B cell (primary cell): ENCODE results near the gene PITPNM1. TPM values are rescaled to one million over a fixed set of nuclear protein-coding genes. Genes with fewer than 3 reads are reported as not detected.
A peak's percentile ranks its signal among the peaks of the same experiment; 100 is the strongest.

ENCODE experiments used
- ATAC-seq: fragments of 200-7000 bp; cut with Tn5 transposase; one replicate; pipeline ENCODE4 v1.10.0; 2021; ENCODE audit warnings: low read depth, mild to moderate bottlenecking, moderate number of reproducible peaks, moderate library complexity
- CTCF ChIA-PET: fragments of 350-600 bp; sonication (Branson Sonifier 250); formaldehyde crosslinking; loops from one replicate; lab custom pipeline; 2021; ENCODE audit warnings: antibody characterized with exemption, inconsistent platforms; lab: Charles Lee
- POLR2A ChIA-PET: fragments of 350-600 bp; sonication (Branson Sonifier 250); formaldehyde crosslinking; loops from one replicate; lab custom pipeline; 2021; ENCODE audit warnings: antibody characterized with exemption; lab: Charles Lee
- DNase-seq: peaks from one replicate; pipeline ENCODE4 v3.0.0; 2013
- H2AFZ ChIP-seq: 2 replicates; pipeline ENCODE4 v1.6.1; 2012; ENCODE audit warnings: mild to moderate bottlenecking, low read depth, low read length; ENCODE audit not compliant: insufficient read depth, poor library complexity, severe bottlenecking
- H3K27ac ChIP-seq, 2 donors: 1 replicate in 1 of 2; 2 replicates in 1 of 2; pipeline ENCODE4 v1.5.1; 2012 to 2013; ENCODE audit warnings: low read length in 2 of 2, mild to moderate bottlenecking in 2 of 2, moderate library complexity in 1 of 2
- H3K27me3 ChIP-seq, 4 experiments: fragments of 200-600 bp in 1 of 4; sonication (generic) in 1 of 4; replicated peaks in 1 of 4; 1 replicate in 2 of 4; 2 replicates in 2 of 4; pipeline versions ENCODE4 v1.6.1 to v1.7.0; 2013 to 2016; ENCODE audit warnings: low read length in 3 of 4, mild to moderate bottlenecking in 2 of 4, mixed read lengths in 1 of 4, moderate library complexity in 1 of 4; ENCODE audit not compliant: insufficient read depth in 4 of 4, control insufficient read depth in 3 of 4; ENCODE audit errors: control extremely low read depth in 1 of 4
- H3K36me3 ChIP-seq, 2 experiments: replicated peaks in 1 of 2; 1 replicate in 1 of 2; 2 replicates in 1 of 2; pipeline versions ENCODE4 v1.6.1 to v1.7.1; 2013; ENCODE audit warnings: low read length in 1 of 2; ENCODE audit not compliant: insufficient read depth in 2 of 2, control insufficient read depth in 1 of 2; ENCODE audit errors: control extremely low read depth in 1 of 2, extremely low read depth in 1 of 2
- H3K4me1 ChIP-seq, 2 donors: fragments of 200-600 bp in 1 of 2; sonication (generic) in 1 of 2; 1 replicate in 1 of 2; 2 replicates in 1 of 2; pipeline versions ENCODE4 v1.5.1 to v1.6.1; 2013 to 2017; ENCODE audit warnings: low read length in 2 of 2; ENCODE audit not compliant: control insufficient read depth in 2 of 2, insufficient read depth in 2 of 2
- H3K4me2 ChIP-seq: replicated peaks from 2 replicates; pipeline ENCODE3; 2012; ENCODE audit warnings: mild to moderate bottlenecking, low read depth, low read length; ENCODE audit not compliant: poor library complexity, severe bottlenecking
- H3K4me3 ChIP-seq, 5 experiments: fragments of 200-600 bp in 1 of 5; sonication (generic) in 1 of 5; 1 replicate in 3 of 5; 2 replicates in 2 of 5; pipeline versions ENCODE4 v1.5.1 to v1.7.0; 2011 to 2016; ENCODE audit warnings: low read length in 4 of 5, mild to moderate bottlenecking in 4 of 5, low read depth in 2 of 5, control low read depth in 1 of 5, moderate library complexity in 1 of 5; ENCODE audit not compliant: insufficient read depth in 1 of 5; ENCODE audit errors: control extremely low read depth in 1 of 5, extremely low read depth in 1 of 5
- H3K79me2 ChIP-seq: fragments of 200-600 bp; sonication (generic); one replicate; pipeline ENCODE4 v1.6.0; 2016; ENCODE audit warnings: low read length; ENCODE audit not compliant: control insufficient read depth, insufficient read depth
- H3K9ac ChIP-seq: fragments of 200-600 bp; sonication (generic); 2 replicates; pipeline ENCODE4 v1.6.1; 2017; ENCODE audit warnings: mild to moderate bottlenecking, low read length, moderate library complexity
- H3K9me3 ChIP-seq, 3 donors: one replicate each; pipeline versions ENCODE4 v1.6.1 to v1.7.1; 2013; ENCODE audit warnings: low read length in 2 of 3; ENCODE audit not compliant: control insufficient read depth in 2 of 3, insufficient read depth in 1 of 3; ENCODE audit errors: control extremely low read depth in 1 of 3
- H4K20me1 ChIP-seq: 2 replicates; pipeline ENCODE4 v1.6.0; 2012; ENCODE audit warnings: mild to moderate bottlenecking, low read length; ENCODE audit not compliant: insufficient read depth, control insufficient read depth, poor library complexity, severe bottlenecking
- H3K27ac Mint-ChIP-seq: one replicate; pipeline ENCODE4 v1.8.0; 2021; ENCODE audit warnings: mixed read lengths
- H3K27me3 Mint-ChIP-seq: one replicate; pipeline ENCODE4 v1.8.0; 2021; ENCODE audit warnings: mixed read lengths
- H3K4me1 Mint-ChIP-seq: one replicate; pipeline ENCODE4 v1.8.0; 2021; ENCODE audit warnings: mixed read lengths
- H3K4me3 Mint-ChIP-seq: one replicate; pipeline ENCODE4 v1.8.0; 2021; ENCODE audit warnings: mixed read lengths
- H3K9me3 Mint-ChIP-seq: one replicate; pipeline ENCODE4 v1.8.0; 2022; ENCODE audit warnings: mixed read lengths; ENCODE audit not compliant: insufficient read depth
- EZH2 ChIP-seq: IDR thresholded peaks from 2 replicates; pipeline ENCODE4 v1.6.1; 2012; ENCODE audit warnings: borderline replicate concordance, low read depth, mild to moderate bottlenecking, moderate library complexity, low read length; ENCODE audit not compliant: insufficient read depth, poor library complexity, severe bottlenecking
- WGBS: methylation state at CpG from one replicate; pipeline ENCODE4 v1.1.5; 2013; ENCODE audit warnings: missing lambda C conversion rate; ENCODE audit not compliant: insufficient coverage; 5-methylcytosine and 5-hydroxymethylcytosine counted together
- intact Hi-C: fragments of 100-400 bp; cut with micrococcal nuclease; formaldehyde crosslinking; loops from one replicate; pipeline ENCODE4 v1.10.0; 2022
- polyA plus RNA-seq: library from polyadenylated mRNA; depleted of rRNA; stranded (reverse); fragments of >200 nt; gene quantifications from 2 replicates; pipeline ENCODE4 v1.2.3, GENCODE V29; 2012
- total RNA-seq, 2 donors: library from RNA; stranded (reverse); fragments of 120-200 nt in 1 of 2; gene quantifications; 1 replicate in 1 of 2; 2 replicates in 1 of 2; pipeline versions ENCODE4 v1.2.3 to v1.2.4, GENCODE V29; 2013 to 2022
- TF ChIP-seq, protein P1 (sequence below): fragments of 200-600 bp; IDR thresholded peaks from one replicate; pipeline ENCODE4 v1.8.0; 2022; ENCODE audit warnings: antibody characterized with exemption, mild to moderate bottlenecking

The PITPNM1 gene
- total and polyA plus RNA-seq, 2 donors (not counting 1 experiment from before 2014, with no cell fraction given): 152 to 166 TPM

DNA sequence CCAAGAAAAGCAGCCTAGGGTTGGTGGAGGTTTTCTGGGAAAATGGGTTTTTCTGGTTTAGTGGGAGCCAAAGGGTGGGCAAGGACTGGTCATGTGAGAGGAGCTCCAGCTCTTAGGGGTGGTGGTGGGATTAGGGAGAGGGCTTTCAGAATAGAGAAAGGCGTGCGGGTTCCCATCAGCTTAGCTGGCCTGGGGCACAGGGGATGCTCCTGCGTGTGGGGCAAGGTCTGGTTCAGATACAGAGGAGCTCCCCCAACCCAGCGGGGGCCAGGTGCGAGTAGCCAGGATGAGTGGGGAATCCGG is 36.8 kb downstream of the PITPNM1 start:
- peaks cover 49% of the 10 kb centered on the region for H3K79me2 ChIP-seq
- peaks cover 0 to 9% (median 0%) of the 10 kb centered on the region in 3 donors for H3K9me3 ChIP-seq
- H3K4me1 Mint-ChIP-seq: peaks cover 54% of the 10 kb centered on the region
- H2AFZ ChIP-seq: peak overlapping the region; percentile 78
- intact Hi-C loops: no loop called here
- H3K4me1 ChIP-seq: peaks cover 37 to 62% of the 10 kb centered on the region in 2 donors
- H3K27me3 Mint-ChIP-seq: no peaks in the 10 kb centered on the region
- H3K4me3 Mint-ChIP-seq: peak overlapping the region; percentile 95
- H4K20me1 ChIP-seq: peaks cover 10% of the 10 kb centered on the region
- no peaks in the 10 kb centered on the region for H3K27me3 ChIP-seq
- H3K27ac Mint-ChIP-seq: peak overlapping the region; percentile 95
- H3K4me3 ChIP-seq: peak overlapping the region; percentile 44 to 96 (median 91)
- ChIA-PET POLR2A (interaction anchor here (0.8 to 10.4 kb wide), 19 partner anchors 9 to 116 kb away, joined by 3 to 215 read pairs (median 12); partner anchors contain the start of genes AIP, CABP4, CDK2AP2 and CORO1B), CTCF (interaction anchor here (0.6 to 6.7 kb wide), 18 partner anchors 9 to 126 kb away, joined by 3 to 64 read pairs (median 5); partner anchors contain the start of genes AIP, CABP4, PITPNM1 and PPP1CA)
- H3K36me3 ChIP-seq: peaks cover 2 to 9% of the 10 kb centered on the region in 2 experiments
- peak overlapping the region; percentile 98 for H3K4me2 ChIP-seq
- 9% methylated on average over 6 of the region's 6 CpGs for WGBS
- H3K27ac ChIP-seq: peak overlapping the region; percentile 50 to 87
- DNase-seq (no peak), ATAC-seq (no peak)
- H3K9me3 Mint-ChIP-seq: no peaks in the 10 kb centered on the region
- H3K9ac ChIP-seq: peak overlapping the region; percentile 91
- TF ChIP-seq, protein P1, sequence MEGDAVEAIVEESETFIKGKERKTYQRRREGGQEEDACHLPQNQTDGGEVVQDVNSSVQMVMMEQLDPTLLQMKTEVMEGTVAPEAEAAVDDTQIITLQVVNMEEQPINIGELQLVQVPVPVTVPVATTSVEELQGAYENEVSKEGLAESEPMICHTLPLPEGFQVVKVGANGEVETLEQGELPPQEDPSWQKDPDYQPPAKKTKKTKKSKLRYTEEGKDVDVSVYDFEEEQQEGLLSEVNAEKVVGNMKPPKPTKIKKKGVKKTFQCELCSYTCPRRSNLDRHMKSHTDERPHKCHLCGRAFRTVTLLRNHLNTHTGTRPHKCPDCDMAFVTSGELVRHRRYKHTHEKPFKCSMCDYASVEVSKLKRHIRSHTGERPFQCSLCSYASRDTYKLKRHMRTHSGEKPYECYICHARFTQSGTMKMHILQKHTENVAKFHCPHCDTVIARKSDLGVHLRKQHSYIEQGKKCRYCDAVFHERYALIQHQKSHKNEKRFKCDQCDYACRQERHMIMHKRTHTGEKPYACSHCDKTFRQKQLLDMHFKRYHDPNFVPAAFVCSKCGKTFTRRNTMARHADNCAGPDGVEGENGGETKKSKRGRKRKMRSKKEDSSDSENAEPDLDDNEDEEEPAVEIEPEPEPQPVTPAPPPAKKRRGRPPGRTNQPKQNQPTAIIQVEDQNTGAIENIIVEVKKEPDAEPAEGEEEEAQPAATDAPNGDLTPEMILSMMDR: no peak
- TF ChIP-seq EZH2: no peak

GRCh38 chr11:67468056-67468455 is 37.1 kb downstream of the PITPNM1 start:
- Histone ChIP-seq H2AFZ (no peak overlapping the region), H3K79me2 (peaks cover 51% of the 10 kb centered on the region), H3K27me3 (no peaks in the 10 kb centered on the region), H3K4me3 (peak overlapping the region; percentile 44 to 96 (median 91)), H3K4me2 (peak overlapping the region; percentile 98), H3K4me1 (peaks cover 37 to 66% of the 10 kb centered on the region in 2 donors), H3K9me3 (peaks cover 0 to 9% (median 0%) of the 10 kb centered on the region in 3 donors), H4K20me1 (peaks cover 10% of the 10 kb centered on the region), H3K9ac (peak overlapping the region; percentile 91), H3K27ac (peak overlapping the region in 1 of 2 donors; percentile 87), H3K36me3 (peaks cover 2 to 9% of the 10 kb centered on the region in 2 experiments)
- H3K4me1 Mint-ChIP-seq: peaks cover 58% of the 10 kb centered on the region
- H3K27ac Mint-ChIP-seq: peak overlapping the region; percentile 95
- no peaks in the 10 kb centered on the region for H3K27me3 Mint-ChIP-seq
- CTCF ChIA-PET: interaction anchor here (0.9 to 6.7 kb wide), 17 partner anchors 9 to 85 kb away, joined by 3 to 64 read pairs (median 5); partner anchors contain the start of genes AIP, PITPNM1, PPP1CA and PTPRCAP
- H3K4me3 Mint-ChIP-seq: peak overlapping the region; percentile 95
- ATAC-seq (no peak), DNase-seq (no peak)
- POLR2A ChIA-PET: interaction anchor here (0.8 to 10.4 kb wide), 19 partner anchors 9 to 116 kb away, joined by 3 to 215 read pairs (median 12); partner anchors contain the start of genes AIP, CABP4, CDK2AP2 and CORO1B
- 48% methylated on average over 2 of the region's 5 CpGs for WGBS
- H3K9me3 Mint-ChIP-seq: no peaks in the 10 kb centered on the region
- intact Hi-C loops: no loop called here
- no peak for TF ChIP-seq EZH2
- TF ChIP-seq, protein P1: no peak
